K562 (cell line): ENCODE results near the gene PSMA8. TPM values are rescaled to one million over a fixed set of nuclear protein-coding genes. Genes with fewer than 3 reads are reported as not detected.
A peak's percentile ranks its signal among the peaks of the same experiment; 100 is the strongest.

Source experiments
- CBFB ChIP-seq: sonication (generic); formaldehyde crosslinking; IDR thresholded peaks from 2 replicates; pipeline ENCODE4 v1.4.0; 2020; ENCODE audit warnings: mild to moderate bottlenecking, missing genetic modification reagents
- DPF2 ChIP-seq: fragments of 450-650 bp; IDR thresholded peaks from 2 replicates; pipeline ENCODE4 v1.6.1; 2016
- NFIX ChIP-seq: fragments of 250-450 bp; sonication (Bioruptor Pico); IDR thresholded peaks from 2 replicates; pipeline ENCODE4 v1.4.0; 2020; ENCODE audit warnings: low read depth, mild to moderate bottlenecking, moderate library complexity
- NR2C2 ChIP-seq, 2 experiments: fragments of 200-800 bp in 1 of 2; sonication (Bioruptor generic) in 1 of 2; sonication (generic) in 1 of 2; formaldehyde crosslinking in 1 of 2; IDR thresholded peaks; 2 replicates each; pipeline versions ENCODE4 v1.6.1 to v1.8.0; 2016 to 2022; ENCODE audit warnings: mild to moderate bottlenecking in 1 of 2, missing compliant biosample characterization in 1 of 2, missing genetic modification characterization in 1 of 2, missing genetic modification reagents in 1 of 2
- POU5F1 ChIP-seq: fragments of 150-350 bp; IDR thresholded peaks from 2 replicates; pipeline ENCODE4 v1.6.1; 2014; ENCODE audit warnings: borderline replicate concordance, low read length, low read depth, mild to moderate bottlenecking; ENCODE audit not compliant: partially characterized antibody
- PPARD ChIP-seq: fragments of 250-450 bp; sonication (Bioruptor Pico); IDR thresholded peaks from 2 replicates; pipeline ENCODE4 v1.8.0; 2022; ENCODE audit warnings: inconsistent platforms, mild to moderate bottlenecking, moderate library complexity
- SMARCB1 ChIP-seq: IDR thresholded peaks from 2 replicates; pipeline ENCODE4 v1.6.1; 2011; ENCODE audit warnings: improper control_type of control experiment, low read depth; ENCODE audit not compliant: insufficient read length
- ZNF239 ChIP-seq: fragments of 250-450 bp; sonication (Bioruptor Pico); IDR thresholded peaks from 2 replicates; pipeline ENCODE4 v1.4.0; 2020; ENCODE audit warnings: mild to moderate bottlenecking
- ZNF445 ChIP-seq: fragments of 250-450 bp; sonication (Bioruptor Pico); IDR thresholded peaks from 2 replicates; pipeline ENCODE4 v1.4.0; 2020; ENCODE audit warnings: low read depth, mild to moderate bottlenecking, moderate library complexity
- ZNF785 ChIP-seq: fragments of 250-450 bp; sonication (Bioruptor Pico); IDR thresholded peaks from 2 replicates; pipeline ENCODE4 v1.4.0; 2020; ENCODE audit warnings: mild to moderate bottlenecking
- polyA plus RNA-seq, 8 experiments: library from polyadenylated mRNA; depleted of rRNA in 4 of 8; stranded (reverse) in 5 of 8; unstranded in 3 of 8; fragments of >200 nt; fragmentation: Nextera tagmentation in 2 of 8; fragmentation: Illumina TruSeq in 1 of 8; extraction: Ambion mirVana in 2 of 8; extraction: Trizol in 1 of 8; gene quantifications; 2 replicates each; pipeline versions ENCODE4 v1.2.1 to v1.2.3, GENCODE V29; 2011 to 2014; ENCODE audit warnings: inconsistent platforms in 1 of 8, missing spikeins in 1 of 8
- total RNA-seq, 7 experiments: library from RNA; depleted of rRNA in 6 of 7; stranded (reverse); fragments of >200 nt in 6 of 7; fragmentation: Illumina TruSeq in 2 of 7; extraction: Trizol in 2 of 7; gene quantifications; 2 replicates each; pipeline versions ENCODE4 v1.2.1 to v1.2.3, GENCODE V29; 2011 to 2021; ENCODE audit warnings: low replicate concordance in 1 of 7
- TF ChIP-seq, protein P1 (sequence below): fragments of 450-650 bp; IDR thresholded peaks from 2 replicates; pipeline ENCODE4 v1.6.1; 2016; ENCODE audit warnings: low read depth
- TF ChIP-seq, protein P2 (sequence below): fragments of 250-450 bp; sonication (Bioruptor Pico); IDR thresholded peaks from 2 replicates; pipeline ENCODE4 v1.8.0; 2022; ENCODE audit warnings: inconsistent platforms, mild to moderate bottlenecking, moderate library complexity, borderline replicate concordance
- TF ChIP-seq, protein P3 (sequence below): sonication (generic); formaldehyde crosslinking; IDR thresholded peaks from 2 replicates; pipeline ENCODE4 v1.8.0; 2022; ENCODE audit warnings: missing genetic modification reagents, mild to moderate bottlenecking, borderline replicate concordance

The PSMA8 gene
- total and polyA plus RNA-seq, 9 of the 15 experiments (the other 6 are each of a cell fraction or from before 2014, with no cell fraction given) = not detected

DNA sequence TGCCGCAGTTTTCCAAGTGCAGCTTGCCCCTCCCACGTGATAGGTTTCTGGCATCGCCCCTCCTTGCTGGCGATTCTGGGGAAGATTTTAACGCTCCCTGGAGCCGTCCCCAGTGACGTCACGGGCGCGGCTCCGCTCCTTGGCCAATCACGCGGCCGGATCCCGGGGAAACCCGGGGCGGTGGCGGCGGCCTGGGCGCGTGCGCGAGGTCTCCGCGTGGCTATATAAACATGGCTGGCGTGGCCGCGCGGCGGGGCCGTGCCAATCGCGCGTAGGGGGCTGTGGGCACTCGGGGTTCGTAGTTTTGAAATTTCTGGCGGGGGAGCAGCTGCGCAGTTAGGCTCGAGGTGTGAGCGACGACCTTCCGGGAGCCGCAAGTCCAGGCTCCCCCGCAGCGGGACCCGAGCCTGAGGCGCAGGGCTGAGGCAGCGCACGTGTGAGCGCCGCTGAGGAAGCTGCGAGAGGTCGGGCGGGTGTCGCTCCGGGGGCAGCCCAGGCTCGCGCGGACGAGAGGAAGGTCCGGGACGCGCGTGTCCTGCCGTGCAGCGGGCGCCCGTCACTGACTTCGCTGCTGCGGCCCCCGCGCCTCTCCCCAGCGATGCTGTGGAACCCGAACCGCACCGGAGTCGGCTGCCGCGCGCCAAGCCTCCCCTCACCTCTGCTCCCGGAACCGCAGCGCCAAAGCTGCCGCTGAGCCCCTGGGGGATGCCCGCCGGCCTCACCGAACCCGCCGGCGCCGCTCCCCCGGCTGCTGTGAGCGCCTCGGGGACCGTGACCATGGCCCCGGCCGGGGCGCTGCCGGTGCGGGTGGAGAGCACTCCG is 92.8 kb downstream of the PSMA8 start, which contains the start of gene TAF4B (continued):
- 0 out of 2 replicates have a peak, but pooled peaks have one; percentile 36 for TF ChIP-seq NR2C2 (CRISPR knock-in tag; IDR thresholded peaks at IDR 0.05)
- TF ChIP-seq NR2C2 (tag; IDR thresholded peaks at IDR 0.05) = peak; percentile 58
- no peak for TF ChIP-seq PPARD (CRISPR knock-in tag)
- TF ChIP-seq, protein P1, sequence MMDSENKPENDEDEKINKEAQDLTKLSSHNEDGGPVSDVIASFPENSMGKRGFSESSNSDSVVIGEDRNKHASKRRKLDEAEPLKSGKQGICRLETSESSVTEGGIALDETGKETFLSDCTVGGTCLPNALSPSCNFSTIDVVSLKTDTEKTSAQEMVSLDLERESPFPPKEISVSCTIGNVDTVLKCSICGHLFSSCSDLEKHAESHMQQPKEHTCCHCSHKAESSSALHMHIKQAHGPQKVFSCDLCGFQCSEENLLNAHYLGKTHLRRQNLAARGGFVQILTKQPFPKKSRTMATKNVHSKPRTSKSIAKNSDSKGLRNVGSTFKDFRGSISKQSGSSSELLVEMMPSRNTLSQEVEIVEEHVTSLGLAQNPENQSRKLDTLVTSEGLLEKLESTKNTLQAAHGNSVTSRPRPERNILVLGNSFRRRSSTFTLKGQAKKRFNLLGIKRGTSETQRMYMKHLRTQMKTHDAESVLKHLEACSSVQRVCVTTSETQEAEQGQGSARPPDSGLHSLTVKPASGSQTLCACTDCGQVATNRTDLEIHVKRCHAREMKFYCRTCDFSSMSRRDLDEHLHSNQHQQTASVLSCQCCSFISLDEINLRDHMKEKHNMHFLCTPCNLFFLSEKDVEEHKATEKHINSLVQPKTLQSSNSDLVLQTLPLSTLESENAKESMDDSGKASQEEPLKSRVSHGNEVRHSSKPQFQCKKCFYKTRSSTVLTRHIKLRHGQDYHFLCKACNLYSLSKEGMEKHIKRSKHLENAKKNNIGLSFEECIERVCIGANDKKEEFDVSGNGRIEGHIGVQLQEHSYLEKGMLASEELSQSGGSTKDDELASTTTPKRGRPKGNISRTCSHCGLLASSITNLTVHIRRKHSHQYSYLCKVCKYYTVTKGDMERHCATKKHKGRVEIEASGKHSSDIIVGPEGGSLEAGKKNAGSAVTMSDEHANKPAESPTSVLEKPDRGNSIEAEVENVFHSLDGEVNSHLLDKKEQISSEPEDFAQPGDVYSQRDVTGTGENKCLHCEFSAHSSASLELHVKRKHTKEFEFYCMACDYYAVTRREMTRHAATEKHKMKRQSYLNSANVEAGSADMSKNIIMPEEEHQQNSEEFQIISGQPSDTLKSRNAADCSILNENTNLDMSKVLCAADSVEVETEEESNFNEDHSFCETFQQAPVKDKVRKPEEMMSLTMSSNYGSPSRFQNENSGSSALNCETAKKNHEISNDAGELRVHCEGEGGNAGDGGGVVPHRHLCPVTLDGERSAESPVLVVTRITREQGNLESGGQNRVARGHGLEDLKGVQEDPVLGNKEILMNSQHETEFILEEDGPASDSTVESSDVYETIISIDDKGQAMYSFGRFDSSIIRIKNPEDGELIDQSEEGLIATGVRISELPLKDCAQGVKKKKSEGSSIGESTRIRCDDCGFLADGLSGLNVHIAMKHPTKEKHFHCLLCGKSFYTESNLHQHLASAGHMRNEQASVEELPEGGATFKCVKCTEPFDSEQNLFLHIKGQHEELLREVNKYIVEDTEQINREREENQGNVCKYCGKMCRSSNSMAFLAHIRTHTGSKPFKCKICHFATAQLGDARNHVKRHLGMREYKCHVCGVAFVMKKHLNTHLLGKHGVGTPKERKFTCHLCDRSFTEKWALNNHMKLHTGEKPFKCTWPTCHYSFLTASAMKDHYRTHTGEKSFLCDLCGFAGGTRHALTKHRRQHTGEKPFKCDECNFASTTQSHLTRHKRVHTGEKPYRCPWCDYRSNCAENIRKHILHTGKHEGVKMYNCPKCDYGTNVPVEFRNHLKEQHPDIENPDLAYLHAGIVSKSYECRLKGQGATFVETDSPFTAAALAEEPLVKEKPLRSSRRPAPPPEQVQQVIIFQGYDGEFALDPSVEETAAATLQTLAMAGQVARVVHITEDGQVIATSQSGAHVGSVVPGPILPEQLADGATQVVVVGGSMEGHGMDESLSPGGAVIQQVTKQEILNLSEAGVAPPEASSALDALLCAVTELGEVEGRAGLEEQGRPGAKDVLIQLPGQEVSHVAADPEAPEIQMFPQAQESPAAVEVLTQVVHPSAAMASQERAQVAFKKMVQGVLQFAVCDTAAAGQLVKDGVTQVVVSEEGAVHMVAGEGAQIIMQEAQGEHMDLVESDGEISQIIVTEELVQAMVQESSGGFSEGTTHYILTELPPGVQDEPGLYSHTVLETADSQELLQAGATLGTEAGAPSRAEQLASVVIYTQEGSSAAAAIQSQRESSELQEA = no peak
- no peak for TF ChIP-seq CBFB (CRISPR knock-in tag)
- no peak for TF ChIP-seq POU5F1
- no peak for TF ChIP-seq NFIX (CRISPR knock-in tag)
- TF ChIP-seq, protein P2, sequence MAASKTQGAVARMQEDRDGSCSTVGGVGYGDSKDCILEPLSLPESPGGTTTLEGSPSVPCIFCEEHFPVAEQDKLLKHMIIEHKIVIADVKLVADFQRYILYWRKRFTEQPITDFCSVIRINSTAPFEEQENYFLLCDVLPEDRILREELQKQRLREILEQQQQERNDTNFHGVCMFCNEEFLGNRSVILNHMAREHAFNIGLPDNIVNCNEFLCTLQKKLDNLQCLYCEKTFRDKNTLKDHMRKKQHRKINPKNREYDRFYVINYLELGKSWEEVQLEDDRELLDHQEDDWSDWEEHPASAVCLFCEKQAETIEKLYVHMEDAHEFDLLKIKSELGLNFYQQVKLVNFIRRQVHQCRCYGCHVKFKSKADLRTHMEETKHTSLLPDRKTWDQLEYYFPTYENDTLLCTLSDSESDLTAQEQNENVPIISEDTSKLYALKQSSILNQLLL (CRISPR knock-in tag) = no peak
- TF ChIP-seq DPF2 = no peak
- TF ChIP-seq ZNF239 = no peak
- TF ChIP-seq ZNF785 (CRISPR knock-in tag) = no peak
- no peak for TF ChIP-seq SMARCB1
- no peak for TF ChIP-seq ZNF445
- TF ChIP-seq, protein P3, sequence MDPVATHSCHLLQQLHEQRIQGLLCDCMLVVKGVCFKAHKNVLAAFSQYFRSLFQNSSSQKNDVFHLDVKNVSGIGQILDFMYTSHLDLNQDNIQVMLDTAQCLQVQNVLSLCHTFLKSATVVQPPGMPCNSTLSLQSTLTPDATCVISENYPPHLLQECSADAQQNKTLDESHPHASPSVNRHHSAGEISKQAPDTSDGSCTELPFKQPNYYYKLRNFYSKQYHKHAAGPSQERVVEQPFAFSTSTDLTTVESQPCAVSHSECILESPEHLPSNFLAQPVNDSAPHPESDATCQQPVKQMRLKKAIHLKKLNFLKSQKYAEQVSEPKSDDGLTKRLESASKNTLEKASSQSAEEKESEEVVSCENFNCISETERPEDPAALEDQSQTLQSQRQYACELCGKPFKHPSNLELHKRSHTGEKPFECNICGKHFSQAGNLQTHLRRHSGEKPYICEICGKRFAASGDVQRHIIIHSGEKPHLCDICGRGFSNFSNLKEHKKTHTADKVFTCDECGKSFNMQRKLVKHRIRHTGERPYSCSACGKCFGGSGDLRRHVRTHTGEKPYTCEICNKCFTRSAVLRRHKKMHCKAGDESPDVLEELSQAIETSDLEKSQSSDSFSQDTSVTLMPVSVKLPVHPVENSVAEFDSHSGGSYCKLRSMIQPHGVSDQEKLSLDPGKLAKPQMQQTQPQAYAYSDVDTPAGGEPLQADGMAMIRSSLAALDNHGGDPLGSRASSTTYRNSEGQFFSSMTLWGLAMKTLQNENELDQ (CRISPR knock-in tag) = peak; percentile 60; the same call in 1 of the 2 replicates
